RPMI7951 (cell line): Measurements from ENCODE around the gene RIMOC1. TPM values are rescaled to one million over a fixed set of nuclear protein-coding genes. Genes with fewer than 3 reads are reported as not detected.

Experiments
- DNase-seq: peaks from one replicate; pipeline ENCODE4 v3.0.0-alpha.2; 2012; ENCODE audit warnings: low read depth
- total RNA-seq: library from RNA; depleted of rRNA; stranded (reverse); fragments of >200 nt; shearing (Covaris generic); gene quantifications from 2 replicates; pipeline ENCODE4 v1.2.3, GENCODE V29; 2014; rRNA removed

The RIMOC1 gene
- total RNA-seq, result 15.1 and 20.1 TPM in 2 replicates

GRCh38 chr5:41903892-41904799 lies at the start of gene RIMOC1:
TSS of gene RIMOC1 (plus strand) at chr5:41904344. CDS start at chr5:41904368, 24 bp downstream.
- DNase-seq, result peak; percentile 99

DNA sequence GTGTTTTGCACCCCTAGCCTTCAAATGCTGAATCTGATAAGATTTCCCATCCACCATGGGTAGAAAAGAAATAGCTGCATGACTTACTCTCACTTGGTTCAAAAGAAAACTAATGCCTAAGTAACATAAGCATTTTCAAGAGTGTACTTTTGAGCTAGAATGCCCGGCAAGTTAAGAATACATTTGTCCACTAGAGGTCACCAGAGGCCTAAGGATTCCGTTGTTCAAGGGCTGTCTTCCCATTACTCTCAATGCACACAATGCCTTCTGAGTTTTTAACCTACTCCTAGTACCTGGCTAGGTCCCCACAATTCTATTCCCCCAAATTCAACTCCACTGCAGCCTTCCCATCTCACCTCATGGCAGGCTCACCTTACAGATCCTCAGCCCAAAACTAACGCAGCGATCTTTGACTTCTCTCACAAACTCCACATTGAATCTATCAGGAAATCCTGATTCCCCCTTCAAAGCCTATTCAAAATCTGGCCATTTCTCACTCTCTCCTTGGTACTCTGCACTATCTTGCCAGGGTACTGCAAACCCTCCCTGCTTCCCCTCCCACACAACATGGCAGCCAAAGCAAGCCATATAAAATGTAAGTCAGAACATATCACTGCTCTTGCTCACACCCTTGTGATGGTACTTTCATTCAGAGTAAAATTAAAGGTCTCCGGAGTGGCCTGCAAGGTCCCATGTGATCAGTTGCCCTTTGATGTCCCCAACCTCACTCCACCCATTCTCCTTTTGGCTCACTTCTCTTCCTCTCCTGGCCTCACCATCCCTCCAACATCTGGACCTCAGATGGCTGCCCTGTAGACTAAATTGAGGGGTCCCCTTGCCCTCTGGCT lies 47.3 kb upstream of the RIMOC1 start:
- peak; percentile 62 for DNase-seq

DNA sequence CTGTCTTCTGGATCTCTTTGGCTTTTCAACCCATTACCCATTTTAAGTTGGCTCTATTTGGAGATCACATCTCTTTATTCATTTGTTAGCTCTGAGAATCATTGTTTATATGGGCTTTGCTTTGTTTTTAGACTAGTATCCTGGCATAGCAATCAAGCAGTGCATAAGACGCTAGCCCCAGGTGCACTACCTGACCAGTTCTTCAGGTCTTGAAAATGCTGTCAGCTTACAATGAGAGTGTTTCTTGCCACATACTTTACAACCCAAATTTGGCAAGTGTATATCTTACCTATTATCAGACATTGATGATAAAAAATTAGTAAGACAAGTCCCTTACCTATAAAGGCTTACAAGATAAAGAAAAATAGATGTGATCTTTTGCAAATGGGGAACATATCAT lies 46.2 kb upstream of the RIMOC1 start:
- no peak for DNase-seq

DNA sequence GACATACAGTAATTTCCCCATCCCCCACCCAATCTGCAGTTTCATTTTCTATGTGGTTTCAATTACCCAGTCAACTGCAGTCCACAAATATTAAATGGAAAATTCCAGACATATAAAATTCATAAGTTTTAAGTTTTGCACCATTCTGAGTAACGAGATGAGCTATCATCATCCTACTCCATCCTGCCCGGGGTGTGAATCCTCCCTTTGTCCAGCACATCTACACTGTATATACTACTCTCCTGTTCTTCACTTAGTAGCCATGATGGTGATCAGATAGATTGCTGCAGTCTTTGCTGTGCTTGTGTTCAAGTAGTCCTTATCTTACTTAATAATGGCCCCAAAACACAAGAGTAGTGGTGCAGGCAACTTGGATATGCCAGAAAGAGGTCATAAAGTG lies 45.3 kb upstream of the RIMOC1 start:
- DNase-seq, result no peak

DNA sequence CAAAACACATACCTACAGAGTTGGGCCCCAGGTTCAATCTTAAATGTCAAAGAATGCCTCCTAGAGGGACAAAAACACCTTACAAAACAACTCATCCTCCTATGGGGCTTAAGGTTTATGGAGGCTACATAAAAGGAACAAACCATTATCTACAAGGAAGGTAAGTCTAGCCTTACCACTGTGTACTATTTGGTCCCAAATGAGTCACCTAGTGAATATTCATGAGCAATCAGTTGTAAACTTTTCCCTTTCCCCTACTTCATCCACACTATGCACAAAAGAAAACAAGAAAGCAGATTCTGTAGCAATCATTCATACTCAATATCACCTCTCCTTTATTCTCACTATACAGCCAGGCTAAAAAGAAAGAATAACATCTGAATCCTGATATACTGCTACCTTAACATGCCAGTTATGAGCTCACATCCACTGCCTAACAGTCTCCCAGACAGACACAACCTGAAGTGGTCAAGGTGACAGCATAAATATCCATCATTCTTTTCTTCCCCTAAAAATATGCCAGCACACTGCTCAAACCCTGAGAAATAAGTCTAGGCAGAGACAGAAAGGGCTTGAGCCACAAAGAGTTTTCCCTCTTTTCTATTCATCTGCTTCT lies 40.2 kb upstream of the RIMOC1 start:
- no peak for DNase-seq

DNA sequence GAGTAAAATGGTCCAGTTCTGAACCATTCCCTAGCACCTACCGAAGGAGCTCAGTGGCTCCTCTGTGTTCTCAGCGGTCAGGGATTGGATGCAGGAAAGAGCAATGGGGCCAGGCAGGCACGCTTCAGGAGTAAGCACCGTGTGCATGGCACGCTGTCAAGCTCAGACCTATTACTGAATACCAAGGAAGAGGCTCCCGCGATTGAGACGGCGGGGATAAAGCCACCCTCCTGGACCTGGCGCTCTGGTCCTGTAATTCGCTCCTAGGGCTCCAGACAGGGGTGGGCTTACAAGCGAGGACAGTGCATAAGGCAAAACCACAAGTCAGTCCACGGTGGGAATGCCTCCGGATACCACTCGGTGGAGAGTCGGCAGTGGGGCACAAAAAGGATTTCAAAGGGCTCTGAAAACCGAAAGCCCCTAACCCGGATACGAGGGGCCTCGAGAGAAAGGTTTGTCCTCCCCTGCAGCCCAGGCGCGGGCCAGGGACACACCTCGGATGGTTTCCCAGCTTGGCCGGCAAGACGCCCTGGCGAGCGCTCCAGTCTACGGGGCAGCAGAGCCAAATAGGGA lies 34.9 kb upstream of the RIMOC1 start:
- peak; percentile 50 for DNase-seq

DNA sequence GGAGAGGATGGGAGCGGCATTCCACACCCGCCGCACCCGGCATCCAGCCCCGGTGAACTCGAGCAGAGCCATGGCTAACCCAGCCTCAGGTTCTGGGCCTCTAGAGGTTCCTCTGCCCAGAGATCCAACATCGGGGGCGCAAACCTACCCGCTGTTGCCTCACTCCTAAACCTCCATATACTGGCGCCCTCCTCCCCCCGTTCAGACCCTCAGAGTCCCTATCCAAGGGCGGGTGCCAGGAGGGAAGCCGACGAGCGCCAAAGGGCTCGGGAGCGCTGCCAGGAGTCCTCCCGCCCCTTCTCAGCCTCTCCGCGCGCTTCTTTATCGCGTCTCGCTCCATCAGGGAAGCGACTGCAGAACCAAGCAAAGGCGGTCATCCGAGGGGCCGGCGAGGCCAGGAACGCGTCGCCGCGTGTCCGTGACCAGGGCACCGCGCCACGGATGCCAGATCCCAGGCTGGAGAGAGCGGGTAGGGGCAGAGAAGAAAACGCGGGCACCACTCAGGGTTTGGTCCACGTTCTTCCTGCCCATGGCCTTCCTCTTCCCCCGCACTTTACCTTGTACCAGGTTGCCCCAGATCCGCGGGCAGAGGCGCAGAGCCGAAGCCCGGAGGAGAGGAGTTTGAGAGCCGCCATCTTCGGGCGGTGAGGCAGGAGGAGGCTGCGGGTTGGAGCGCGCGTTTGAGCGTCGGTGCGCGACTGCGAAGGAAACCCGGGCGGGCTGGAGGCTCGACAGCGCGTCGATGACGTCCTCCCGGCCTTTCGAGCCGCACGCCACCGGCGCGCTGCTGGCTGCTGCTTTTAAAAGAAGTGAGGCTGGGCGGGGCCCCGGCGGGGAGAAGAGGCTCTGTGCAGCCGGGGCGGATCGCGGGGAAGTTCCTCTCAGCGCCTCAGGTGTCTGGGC lies 34.2 kb upstream of the RIMOC1 start, which contains the start of gene OXCT1:
OXCT1 (minus strand) TSS at position 702 of the 903 bp plus-strand sequence; CDS start at position 635, 67 bp downstream.
- DNase-seq, result peak; percentile 84

- no peak for DNase-seq
Measured at GRCh38 chr5:41870627-41871048, 33.5 kb upstream of the RIMOC1 start.

DNA sequence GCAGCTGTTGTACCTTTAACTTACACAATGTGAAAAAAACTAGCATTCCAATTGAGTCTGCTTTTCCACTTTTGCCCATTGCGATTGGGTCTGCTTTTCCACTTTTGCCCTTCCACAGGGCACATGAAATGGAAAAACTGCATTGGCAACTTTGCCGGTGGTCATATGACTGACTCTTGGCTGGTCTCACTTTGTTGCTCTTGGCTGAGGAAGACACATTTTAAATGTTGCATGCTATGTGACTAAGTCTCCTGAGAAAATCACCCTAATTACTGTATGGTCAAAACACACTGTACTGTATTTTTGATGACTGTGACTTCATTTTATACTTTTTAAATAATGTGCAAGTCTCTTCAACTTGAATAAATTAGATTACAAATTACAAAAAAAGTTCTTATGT lies 32.3 kb upstream of the RIMOC1 start:
- peak; percentile 78 for DNase-seq

GRCh38 chr5:41874512-41875060 lies 29.6 kb upstream of the RIMOC1 start:
- DNase-seq, result no peak

DNA sequence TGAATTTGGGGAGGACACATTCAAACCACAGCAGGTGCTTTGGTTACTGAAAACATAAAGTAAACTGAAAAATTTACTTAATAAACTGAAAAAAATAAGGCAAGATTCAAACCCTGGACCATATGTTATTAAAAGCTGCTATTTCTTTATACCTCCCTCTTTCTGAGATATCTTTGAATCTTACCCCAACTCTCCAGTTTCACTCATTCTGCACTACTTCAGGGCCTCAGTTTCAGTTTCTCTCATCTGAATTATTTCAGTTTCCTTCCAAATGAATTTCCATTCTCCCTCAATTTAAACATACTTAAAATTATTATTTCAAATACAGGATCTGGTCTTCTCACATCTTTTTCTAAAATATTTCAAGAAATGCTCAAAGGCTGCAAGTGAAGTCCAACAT lies 29.0 kb upstream of the RIMOC1 start:
- no peak for DNase-seq

- no peak for DNase-seq
Measured at GRCh38 chr5:41876678-41877077, 27.5 kb upstream of the RIMOC1 start.

DNA sequence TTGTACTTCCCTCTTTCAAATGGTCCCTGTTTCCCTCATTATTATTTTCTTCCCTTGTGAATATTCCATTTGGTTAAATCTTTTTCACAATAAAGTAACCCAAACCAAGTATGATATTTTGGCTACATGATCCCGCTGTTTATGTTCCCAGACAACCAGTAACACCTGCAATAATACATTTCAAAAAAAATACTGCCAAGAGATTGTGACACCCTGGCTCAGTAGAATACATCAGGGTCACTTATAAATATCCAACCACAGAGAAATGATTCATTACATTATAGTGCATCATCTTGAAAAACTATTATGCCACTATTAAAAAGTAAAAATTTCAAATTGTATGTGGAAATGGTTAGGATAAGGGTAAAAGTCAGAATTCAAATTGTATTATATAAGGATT lies 26.7 kb upstream of the RIMOC1 start:
- DNase-seq, result no peak

GRCh38 chr5:41878173-41878572 lies 26.0 kb upstream of the RIMOC1 start:
- no peak for DNase-seq

GRCh38 chr5:41878643-41879478 lies 25.3 kb upstream of the RIMOC1 start:
- DNase-seq, result no peak

DNA sequence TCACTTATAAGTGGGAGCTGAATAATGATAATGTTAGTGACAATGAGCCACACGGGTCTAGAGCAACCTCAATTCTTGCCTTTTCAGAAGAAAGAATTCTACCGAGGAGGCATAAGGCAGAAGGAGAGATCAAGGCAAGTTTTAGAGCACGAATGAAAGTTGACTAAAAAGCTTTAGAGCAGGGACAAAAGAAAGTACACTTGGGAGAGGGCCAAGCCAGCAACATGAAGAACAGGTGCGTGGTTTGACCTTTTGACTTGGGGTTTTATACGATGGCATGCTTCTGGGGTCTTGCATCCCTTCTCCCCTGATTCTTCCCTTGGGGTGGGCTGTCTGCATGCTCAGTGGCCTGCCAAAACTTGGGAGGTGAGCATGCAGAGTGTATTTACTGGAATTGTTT lies 21.4 kb upstream of the RIMOC1 start:
- DNase-seq, result no peak

GRCh38 chr5:41883243-41883642 lies 20.9 kb upstream of the RIMOC1 start:
- no peak for DNase-seq

GRCh38 chr5:41883936-41884335 lies 20.2 kb upstream of the RIMOC1 start:
- no peak for DNase-seq

GRCh38 chr5:41885286-41885685 lies 18.9 kb upstream of the RIMOC1 start:
- DNase-seq, result no peak
